Aorta (tissue), 5 donors: ENCODE results near the gene FAM3D. TPM values are rescaled to one million over a fixed set of nuclear protein-coding genes. Genes with fewer than 3 reads are reported as not detected.
A peak's percentile ranks its signal among the peaks of the same experiment; 100 is the strongest.

Source experiments
- ATAC-seq: fragments of 200-7000 bp; cut with Tn5 transposase; one replicate; pipeline ENCODE4 v1.9.1; 2022; ENCODE audit warnings: moderate library complexity; ENCODE audit not compliant: low FRiP score
- DNase-seq, 2 donors: peaks; one replicate each; pipeline ENCODE4 v3.0.0-alpha.2; 2020
- H3K27ac ChIP-seq, 2 donors: one replicate each; pipeline ENCODE4 v1.5.1; 2013; ENCODE audit warnings: low read length in 2 of 2, mild to moderate bottlenecking in 2 of 2, moderate library complexity in 2 of 2, control low read depth in 1 of 2, inconsistent platforms in 1 of 2, low read depth in 1 of 2
- H3K27me3 ChIP-seq, 2 donors: one replicate each; pipeline ENCODE4 v1.6.1; 2013; ENCODE audit warnings: control low read depth in 1 of 2, low read length in 1 of 2, mild to moderate bottlenecking in 1 of 2, moderate library complexity in 1 of 2; ENCODE audit not compliant: insufficient read depth in 2 of 2, control insufficient read depth in 1 of 2
- H3K36me3 ChIP-seq, 2 donors: one replicate each; pipeline ENCODE4 v1.6.1; 2013; ENCODE audit warnings: control low read depth in 1 of 2, low read length in 1 of 2, mild to moderate bottlenecking in 1 of 2; ENCODE audit not compliant: insufficient read depth in 2 of 2, control insufficient read depth in 1 of 2
- H3K4me1 ChIP-seq, 2 donors: one replicate each; pipeline ENCODE4 v1.6.1; 2013; ENCODE audit warnings: low read length in 2 of 2, control low read depth in 1 of 2, mild to moderate bottlenecking in 1 of 2, moderate library complexity in 1 of 2; ENCODE audit not compliant: insufficient read depth in 2 of 2, control insufficient read depth in 1 of 2
- H3K4me3 ChIP-seq, 2 donors: one replicate each; pipeline ENCODE4 v1.5.1; 2013; ENCODE audit warnings: low read length in 2 of 2, control low read depth in 1 of 2, mild to moderate bottlenecking in 1 of 2
- H3K9me3 ChIP-seq: one replicate; pipeline ENCODE4 v1.6.1; 2013; ENCODE audit warnings: mild to moderate bottlenecking, low read length; ENCODE audit not compliant: control insufficient read depth
- WGBS, 2 donors: extraction: QIAGEN DNeasy Blood & Tissue Kit; methylation state at CpG; one replicate each; pipeline ENCODE4 v1.1.7; 2013; 5-methylcytosine and 5-hydroxymethylcytosine counted together
- intact Hi-C, 2 donors: fragments of 100-400 bp; cut with DNase I; formaldehyde crosslinking; loops; one replicate each; pipeline versions ENCODE4 v1.14.2 to v1.15.0; 2022
- polyA plus RNA-seq, 2 donors: library from polyadenylated mRNA; stranded (reverse); fragments of 200-250 nt; gene quantifications; one replicate each; pipeline ENCODE4 v1.2.3, GENCODE V29; 2013
- total RNA-seq, 2 donors: library from RNA; stranded (reverse); fragmentation: NEBNext Ultra II Directional; extraction: Animal tissue kit (Norgen Biotek cat#: 25700); gene quantifications; one replicate each; pipeline ENCODE4 v1.2.1, GENCODE V29; 2021
- donor health status: healthy with polysubstance abuse.
- donor health status: Bipolar disorder and iron deficiency.
- donor health status: DM: no; HTN: no; CAD: no.
- donor health status: DM: no; HTN: no; CAD: no.
- donor health status: DM: yes; HTN: yes; CAD: no.

Gene FAM3D
- total and polyA plus RNA-seq, 4 donors, result 0.54 to 8.8 TPM; not detected in 2

DNA sequence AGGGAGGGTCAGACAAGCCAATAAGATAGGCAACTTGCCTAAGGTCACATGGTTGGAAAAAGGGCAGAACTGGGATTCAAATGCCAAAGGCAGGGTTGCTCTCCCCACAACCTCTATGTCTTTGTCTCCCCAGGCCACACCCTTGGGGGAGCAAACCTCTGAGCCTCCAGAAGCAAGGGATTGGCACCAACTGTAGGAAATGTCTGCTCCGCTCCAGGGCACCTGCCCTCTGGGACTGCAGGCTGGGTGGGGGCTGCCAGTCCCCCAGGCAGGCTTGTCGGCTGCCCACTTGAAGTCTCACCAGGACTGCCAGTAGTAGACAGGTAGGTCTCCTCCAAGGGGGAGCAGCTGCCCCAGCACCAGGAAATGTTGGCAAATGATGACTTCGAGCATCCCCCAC, 2.0 kb downstream of the FAM3D start:
- intact Hi-C loops, result no loop called here
- 91 to 92% methylated on average over 3 of the region's 3 CpGs for WGBS, 2 donors
- no peak for ATAC-seq
- Histone ChIP-seq H3K4me3 (no peak overlapping the region), H3K4me1 (no peaks in the 10 kb centered on the region), H3K36me3 (no peaks in the 10 kb centered on the region), H3K9me3 (no peaks in the 10 kb centered on the region), H3K27me3 (no peaks in the 10 kb centered on the region), H3K27ac (no peak overlapping the region)
- no peak for DNase-seq

DNA sequence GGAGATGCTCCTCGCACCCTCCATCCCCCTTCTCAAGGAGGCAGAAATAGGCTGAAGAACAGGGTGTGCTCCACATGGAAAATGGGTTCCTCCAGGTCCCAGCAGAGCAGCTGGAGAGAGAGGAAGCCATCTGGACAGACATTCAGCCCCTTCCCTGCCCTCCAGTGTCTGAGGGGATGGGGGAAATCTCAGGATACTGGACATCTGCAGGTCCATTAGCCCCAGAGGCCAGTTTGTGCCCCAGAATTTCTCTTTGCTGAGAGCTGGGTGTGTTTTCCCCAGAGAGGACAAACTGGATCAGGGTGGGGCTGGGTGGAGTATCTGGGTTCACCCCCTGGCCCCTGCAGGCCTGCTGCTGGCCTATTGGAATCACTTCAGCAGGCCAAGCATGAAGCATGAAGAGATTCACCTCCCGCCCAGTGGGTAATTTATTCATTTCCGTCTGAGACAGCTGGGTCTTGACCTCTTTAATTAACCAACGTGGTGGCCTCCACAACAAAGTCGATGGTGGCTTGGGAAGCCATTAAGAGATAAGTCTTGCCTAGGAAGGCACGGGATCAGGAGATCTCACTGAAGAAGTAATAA, 4.6 kb downstream of the FAM3D start:
- no peaks in the 10 kb centered on the region for H3K9me3 ChIP-seq
- 59 to 70% methylated on average over 6 of the region's 6 CpGs for WGBS, 2 donors
- intact Hi-C loops, result no loop called here
- no peak for ATAC-seq
- H3K27ac ChIP-seq, result no peak overlapping the region
- no peaks in the 10 kb centered on the region for H3K27me3 ChIP-seq
- H3K36me3 ChIP-seq, result no peaks in the 10 kb centered on the region
- no peaks in the 10 kb centered on the region for H3K4me1 ChIP-seq
- no peak for DNase-seq
- H3K4me3 ChIP-seq, result no peak overlapping the region

GRCh38 chr3:58660998-58661397, 5.6 kb downstream of the FAM3D start:
- no peaks in the 10 kb centered on the region for H3K9me3 ChIP-seq
- no peaks in the 10 kb centered on the region for H3K36me3 ChIP-seq
- no peaks in the 10 kb centered on the region for H3K4me1 ChIP-seq
- DNase-seq (no peak), ATAC-seq (no peak)
- WGBS, 2 donors, result 75 to 76% methylated on average over 6 of the region's 6 CpGs
- H3K27me3 ChIP-seq, result no peaks in the 10 kb centered on the region
- H3K27ac ChIP-seq, result no peak overlapping the region
- intact Hi-C loops, result no loop called here
- H3K4me3 ChIP-seq, result no peak overlapping the region

DNA sequence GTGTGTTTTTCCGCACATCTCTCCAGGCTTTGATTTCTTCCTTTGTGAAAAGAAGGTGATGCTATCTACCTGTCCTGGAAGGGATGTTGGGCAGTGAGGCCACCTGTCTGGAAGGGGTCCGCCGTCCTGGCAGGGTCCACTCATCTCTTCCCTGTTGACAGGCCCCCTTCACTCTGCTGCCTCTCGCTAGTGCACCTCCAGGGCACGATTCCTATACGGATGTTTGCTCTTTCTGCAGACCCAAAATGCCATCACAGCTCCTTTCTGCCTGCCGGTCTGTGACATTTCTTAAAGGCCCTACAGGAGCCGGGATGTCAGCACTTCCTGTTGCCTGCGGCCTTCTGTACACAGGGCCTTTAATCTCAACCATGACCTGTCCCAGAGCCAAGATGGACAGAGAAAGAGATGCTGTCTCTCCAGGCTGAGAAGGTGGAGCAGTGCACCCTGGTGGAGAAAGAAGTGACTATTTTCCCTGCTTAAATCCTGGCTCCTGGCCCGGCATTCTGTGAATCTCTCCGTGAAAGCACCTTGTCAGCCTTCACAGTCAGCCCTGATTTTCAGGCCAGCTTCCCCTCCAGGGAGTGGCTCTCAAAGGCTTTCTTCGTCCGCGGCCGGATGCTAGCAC, 7.4 kb downstream of the FAM3D start:
- Histone ChIP-seq H3K9me3 (no peaks in the 10 kb centered on the region), H3K36me3 (no peaks in the 10 kb centered on the region), H3K27me3 (no peaks in the 10 kb centered on the region), H3K27ac (no peak overlapping the region), H3K4me3 (no peak overlapping the region), H3K4me1 (no peaks in the 10 kb centered on the region)
- WGBS, 2 donors, result 65% methylated on average over 15 of the region's 15 CpGs
- no peak for ATAC-seq
- DNase-seq, result no peak
- intact Hi-C loops, result no loop called here

GRCh38 chr3:58658508-58658907, 8.1 kb downstream of the FAM3D start:
- no peaks in the 10 kb centered on the region for H3K9me3 ChIP-seq
- H3K4me1 ChIP-seq, result no peaks in the 10 kb centered on the region
- H3K36me3 ChIP-seq, result no peaks in the 10 kb centered on the region
- H3K27me3 ChIP-seq, result no peaks in the 10 kb centered on the region
- ATAC-seq, result no peak
- no peak overlapping the region for H3K4me3 ChIP-seq
- DNase-seq, result no peak
- H3K27ac ChIP-seq, result no peak overlapping the region
- intact Hi-C loops, result no loop called here
- 83 to 91% methylated on average over 4 of the region's 4 CpGs for WGBS, 2 donors

- DNase-seq (no peak), ATAC-seq (peak; percentile 3)
- intact Hi-C loops, result no loop called here
- Histone ChIP-seq H3K4me1 (no peaks in the 10 kb centered on the region), H3K9me3 (no peaks in the 10 kb centered on the region), H3K27ac (no peak overlapping the region), H3K36me3 (no peaks in the 10 kb centered on the region), H3K27me3 (no peaks in the 10 kb centered on the region), H3K4me3 (no peak overlapping the region)
- WGBS, 2 donors, result 84 to 87% methylated on average over 8 of the region's 8 CpGs
Measured at GRCh38 chr3:58657571-58658141, 8.9 kb downstream of the FAM3D start.

- no peak overlapping the region for H3K4me3 ChIP-seq
- DNase-seq (no peak), ATAC-seq (no peak)
- 76 to 81% methylated on average over 9 of the region's 9 CpGs for WGBS, 2 donors
- no peaks in the 10 kb centered on the region for H3K9me3 ChIP-seq
- no peaks in the 10 kb centered on the region for H3K36me3 ChIP-seq
- no peaks in the 10 kb centered on the region for H3K4me1 ChIP-seq
- H3K27ac ChIP-seq, result no peak overlapping the region
- intact Hi-C loops, result no loop called here
- no peaks in the 10 kb centered on the region for H3K27me3 ChIP-seq
Measured at GRCh38 chr3:58657036-58657520, 9.5 kb downstream of the FAM3D start.

DNA sequence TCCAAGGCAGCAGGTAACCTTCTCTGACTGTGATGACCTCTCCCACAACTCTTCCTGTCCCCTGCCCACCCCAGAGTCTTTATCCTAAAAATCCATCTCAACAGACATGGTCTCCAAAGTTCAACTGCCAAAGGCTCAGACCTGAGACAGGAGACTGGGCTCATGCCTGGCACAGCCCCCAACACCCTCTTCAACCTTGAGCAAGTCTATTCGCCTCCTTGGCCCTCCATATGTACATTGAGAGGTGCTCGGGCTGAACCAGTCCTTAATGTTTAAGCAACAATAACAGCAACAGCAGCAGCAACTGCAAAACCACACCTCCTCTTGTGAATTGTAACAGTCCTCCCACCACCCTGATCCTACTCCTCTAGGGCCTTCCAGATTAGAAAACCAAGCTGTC, 9.9 kb downstream of the FAM3D start:
- WGBS, 2 donors, result 83 to 86% methylated on average over 2 of the region's 2 CpGs
- no peak for DNase-seq
- Histone ChIP-seq H3K4me1 (no peaks in the 10 kb centered on the region), H3K4me3 (no peak overlapping the region), H3K27me3 (no peaks in the 10 kb centered on the region), H3K36me3 (no peaks in the 10 kb centered on the region), H3K9me3 (no peaks in the 10 kb centered on the region), H3K27ac (no peak overlapping the region)
- intact Hi-C loops, result no loop called here
- no peak for ATAC-seq

GRCh38 chr3:58654466-58654865, 12.1 kb downstream of the FAM3D start:
- H3K36me3 ChIP-seq, result no peaks in the 10 kb centered on the region
- intact Hi-C loops, result no loop called here
- no peak for DNase-seq
- no peaks in the 10 kb centered on the region for H3K4me1 ChIP-seq
- ATAC-seq, result no peak
- H3K9me3 ChIP-seq, result no peaks in the 10 kb centered on the region
- H3K4me3 ChIP-seq, result no peak overlapping the region
- no peaks in the 10 kb centered on the region for H3K27me3 ChIP-seq
- H3K27ac ChIP-seq, result no peak overlapping the region
- 92 to 94% methylated on average over 6 of the region's 6 CpGs for WGBS, 2 donors
